GM23338 (cell line): ENCODE measurements around the gene CNTNAP5.

Experiments
- CREB1 ChIP-seq: fragments of 250-450 bp; sonication (Bioruptor Pico); IDR thresholded peaks from 2 replicates; pipeline ENCODE4 v1.5.0; 2020; ENCODE audit warnings: low read depth, mild to moderate bottlenecking, moderate library complexity
- CTCF ChIP-seq, 2 experiments: fragments of 200-600 bp in 1 of 2; sonication (generic) in 1 of 2; conservative IDR thresholded peaks; 2 replicates each; pipeline versions ENCODE4 v1.5.1 to v1.6.1; 2016 to 2017; ENCODE audit warnings: antibody characterized with exemption in 2 of 2, low read depth in 2 of 2, mild to moderate bottlenecking in 2 of 2, moderate library complexity in 1 of 2
- EZH2 ChIP-seq: fragments of 200-600 bp; sonication (generic); IDR thresholded peaks from one replicate; pipeline ENCODE4 v1.8.0; 2017; ENCODE audit warnings: antibody characterized with exemption, mild to moderate bottlenecking, low read depth; ENCODE audit not compliant: unreplicated experiment
- EZH2phosphoT487 ChIP-seq: fragments of 200-600 bp; sonication (generic); IDR thresholded peaks from one replicate; pipeline ENCODE4 v1.8.1; 2018; ENCODE audit warnings: antibody characterized with exemption; ENCODE audit not compliant: unreplicated experiment
- JUNB ChIP-seq: IDR thresholded peaks from one replicate; pipeline ENCODE4 v1.6.1; 2016; ENCODE audit warnings: antibody characterized with exemption; ENCODE audit not compliant: unreplicated experiment
- POLR2AphosphoS5 ChIP-seq: IDR thresholded peaks from 2 replicates; pipeline ENCODE4 v1.6.1; 2016; ENCODE audit warnings: antibody characterized with exemption, low read depth
- REST ChIP-seq: IDR thresholded peaks from one replicate; pipeline ENCODE4 v1.6.1; 2018; ENCODE audit warnings: antibody characterized with exemption; ENCODE audit not compliant: unreplicated experiment

- TF ChIP-seq EZH2phosphoT487 (no peak), CTCF (conservative IDR thresholded peaks at IDR 0.05; ENCODE audit: low read depth in 2 of 2) (no peak), POLR2AphosphoS5 (no peak), EZH2 (no peak), REST (no peak), CREB1 (CRISPR knock-in tag) (no peak), JUNB (no peak)
Measured at GRCh38 chr2:124122340-124122739, 97.3 kb downstream of the CNTNAP5 start.
